ENCODE results near the gene TMTC4.

- no peak for TF ChIP-seq CTCF (IDR thresholded peaks at IDR 0.05; ENCODE audit: poor library complexity, severe bottlenecking)
- no peak for TF ChIP-seq REST (IDR thresholded peaks at IDR 0.05; ENCODE audit: borderline replicate concordance)
- no peak for TF ChIP-seq EZH2 (IDR thresholded peaks at IDR 0.05; ENCODE audit: borderline replicate concordance, insufficient read depth, low read length, poor library complexity, severe bottlenecking)
Observed at GRCh38 chr13:100715604-100716003, 41.0 kb upstream of the TMTC4 start.
